ENCODE measurements around the gene ZNF497. TPM values are rescaled to one million over a fixed set of nuclear protein-coding genes. Genes with fewer than 3 reads are reported as not detected.
A peak's percentile ranks its signal among the peaks of the same experiment; 100 is the strongest.

The ZNF497 gene
- total and polyA plus RNA-seq, 9 of the 15 experiments (the other 6 are each of a cell fraction or from before 2014, with no cell fraction given), result 0.06 to 0.98 (median 0.44) TPM; not detected in 1

DNA sequence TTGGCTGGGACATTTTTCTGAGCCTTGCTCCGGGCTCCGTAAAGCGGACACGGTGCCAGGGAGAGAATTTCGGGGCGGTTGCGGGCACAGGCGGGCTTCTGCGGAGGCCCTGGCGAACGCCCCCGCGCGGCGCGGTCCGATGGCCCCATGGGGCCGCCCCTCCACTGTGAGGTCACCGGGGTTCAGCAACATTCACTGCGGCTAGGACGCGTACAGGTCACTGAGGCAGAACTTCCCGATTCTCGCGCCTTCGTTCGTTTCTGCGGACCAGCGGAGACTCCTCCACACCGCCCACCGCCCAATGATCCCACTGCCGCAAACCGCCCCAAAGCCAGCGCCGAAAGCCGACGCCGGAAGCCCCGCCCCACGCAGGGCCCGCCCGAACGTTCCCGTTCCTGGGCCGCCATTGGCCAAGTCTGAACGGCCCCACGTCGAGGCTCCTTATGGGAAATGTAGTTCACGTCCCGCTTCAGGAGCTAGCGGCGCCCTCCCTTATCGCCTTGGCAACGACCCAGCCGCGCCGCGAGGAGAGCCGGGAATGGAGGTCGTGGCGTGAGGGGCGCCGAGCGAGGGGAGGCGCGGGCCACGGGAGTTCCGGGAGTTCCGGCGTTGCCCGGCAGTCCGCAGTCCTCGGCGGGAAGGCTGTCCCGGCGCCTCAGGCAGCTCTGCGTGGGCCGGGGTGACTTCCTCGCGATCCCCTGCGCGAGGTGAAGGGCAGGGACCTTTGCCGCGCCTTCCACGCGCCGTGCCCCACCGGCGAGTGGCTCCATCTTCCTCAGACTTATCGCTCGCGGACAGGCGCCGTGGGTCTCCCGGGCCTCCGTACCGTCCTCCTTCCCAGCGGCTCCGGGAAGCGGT lies 45.8 kb upstream of the ZNF497 start, which contains the start of gene ZNF584 (continued):
- TF ChIP-seq, protein P1, sequence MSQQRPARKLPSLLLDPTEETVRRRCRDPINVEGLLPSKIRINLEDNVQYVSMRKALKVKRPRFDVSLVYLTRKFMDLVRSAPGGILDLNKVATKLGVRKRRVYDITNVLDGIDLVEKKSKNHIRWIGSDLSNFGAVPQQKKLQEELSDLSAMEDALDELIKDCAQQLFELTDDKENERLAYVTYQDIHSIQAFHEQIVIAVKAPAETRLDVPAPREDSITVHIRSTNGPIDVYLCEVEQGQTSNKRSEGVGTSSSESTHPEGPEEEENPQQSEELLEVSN (IDR thresholded peaks at IDR 0.05; ENCODE audit: borderline replicate concordance in 1 of 2, extremely low read depth in 1 of 2, insufficient read depth in 1 of 2, insufficient read length in 1 of 2, low read depth in 1 of 2, low read length in 1 of 2, poor library complexity in 1 of 2, severe bottlenecking in 1 of 2), result peak; percentile 24 to 45
- TF ChIP-seq SRF (CRISPR knock-in tag; IDR thresholded peaks at IDR 0.05) (0 out of 4 replicates have a peak, but pooled peaks of 1 of the 2 experiments have one; percentile 46), GATAD2A (IDR thresholded peaks at IDR 0.05) (peak; percentile 23; the same call in 1 of the 2 replicates), PHB (CRISPR knock-in tag; IDR thresholded peaks at IDR 0.05) (peak; percentile 69; the same call in 1 of the 2 replicates), SAP30 (IDR thresholded peaks at IDR 0.05; ENCODE audit: borderline replicate concordance, insufficient read depth, low read depth, low read length, poor library complexity, severe bottlenecking) (peak; percentile 25), ZNF589 (CRISPR knock-in tag; IDR thresholded peaks at IDR 0.05; ENCODE audit: low read depth) (no peak), HNRNPL (IDR thresholded peaks at IDR 0.05; ENCODE audit: low read depth, low read length) (peak; percentile 47; the same call in 1 of the 2 replicates), SP2 (IDR thresholded peaks at IDR 0.05; ENCODE audit: extremely low read depth, low read depth, low read length, poor library complexity, severe bottlenecking) (peak; percentile 61), NCOA2 (IDR thresholded peaks at IDR 0.05; ENCODE audit: partially characterized antibody in 2 of 2) (no peak), ZBED1 (IDR thresholded peaks at IDR 0.05) (peak; percentile 19; the same call in 1 of the 2 replicates), GTF2E2 (tag; IDR thresholded peaks at IDR 0.05) (peak; percentile 68; the same call in 1 of the 2 replicates), TAF9B (IDR thresholded peaks at IDR 0.05; ENCODE audit: partially characterized antibody) (peak; percentile 77), NR2C2 (CRISPR knock-in tag; IDR thresholded peaks at IDR 0.05) (peak; percentile 55), NR2C2 (tag; IDR thresholded peaks at IDR 0.05) (peak; percentile 96), RBFOX2 (IDR thresholded peaks at IDR 0.05; ENCODE audit: low read depth, low read length) (peak; percentile 97), HIVEP1 (CRISPR knock-in tag; IDR thresholded peaks at IDR 0.05) (no peak), TGIF2 (CRISPR knock-in tag; IDR thresholded peaks at IDR 0.05) (0 out of 2 replicates have a peak, but pooled peaks have one; percentile 48), FIP1L1 (IDR thresholded peaks at IDR 0.05; ENCODE audit: low read depth, low read length, poor library complexity, severe bottlenecking) (peak; percentile 40), ETV1 (tag; conservative IDR thresholded peaks at IDR 0.05; ENCODE audit: low read depth) (no peak; the same call in 1 of the 2 replicates), MED1 (CRISPR knock-in tag; IDR thresholded peaks at IDR 0.05; ENCODE audit: borderline replicate concordance) (no peak)
- TF ChIP-seq, protein P2, sequence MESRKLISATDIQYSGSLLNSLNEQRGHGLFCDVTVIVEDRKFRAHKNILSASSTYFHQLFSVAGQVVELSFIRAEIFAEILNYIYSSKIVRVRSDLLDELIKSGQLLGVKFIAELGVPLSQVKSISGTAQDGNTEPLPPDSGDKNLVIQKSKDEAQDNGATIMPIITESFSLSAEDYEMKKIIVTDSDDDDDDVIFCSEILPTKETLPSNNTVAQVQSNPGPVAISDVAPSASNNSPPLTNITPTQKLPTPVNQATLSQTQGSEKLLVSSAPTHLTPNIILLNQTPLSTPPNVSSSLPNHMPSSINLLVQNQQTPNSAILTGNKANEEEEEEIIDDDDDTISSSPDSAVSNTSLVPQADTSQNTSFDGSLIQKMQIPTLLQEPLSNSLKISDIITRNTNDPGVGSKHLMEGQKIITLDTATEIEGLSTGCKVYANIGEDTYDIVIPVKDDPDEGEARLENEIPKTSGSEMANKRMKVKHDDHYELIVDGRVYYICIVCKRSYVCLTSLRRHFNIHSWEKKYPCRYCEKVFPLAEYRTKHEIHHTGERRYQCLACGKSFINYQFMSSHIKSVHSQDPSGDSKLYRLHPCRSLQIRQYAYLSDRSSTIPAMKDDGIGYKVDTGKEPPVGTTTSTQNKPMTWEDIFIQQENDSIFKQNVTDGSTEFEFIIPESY (CRISPR knock-in tag; IDR thresholded peaks at IDR 0.05), result peak; percentile 69; the same call in 1 of the 2 replicates
- TF ChIP-seq, protein P3, sequence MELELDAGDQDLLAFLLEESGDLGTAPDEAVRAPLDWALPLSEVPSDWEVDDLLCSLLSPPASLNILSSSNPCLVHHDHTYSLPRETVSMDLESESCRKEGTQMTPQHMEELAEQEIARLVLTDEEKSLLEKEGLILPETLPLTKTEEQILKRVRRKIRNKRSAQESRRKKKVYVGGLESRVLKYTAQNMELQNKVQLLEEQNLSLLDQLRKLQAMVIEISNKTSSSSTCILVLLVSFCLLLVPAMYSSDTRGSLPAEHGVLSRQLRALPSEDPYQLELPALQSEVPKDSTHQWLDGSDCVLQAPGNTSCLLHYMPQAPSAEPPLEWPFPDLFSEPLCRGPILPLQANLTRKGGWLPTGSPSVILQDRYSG (tag; conservative IDR thresholded peaks at IDR 0.05; ENCODE audit: low read depth), result no peak; the same call in 1 of the 2 replicates

All from K562 (cell line).